ENCODE measurements around the gene PSME3.
"Not testable (repeated sequence)": the region's sequence is repeated elsewhere in the genome, so short reads cannot be mapped to it uniquely, and the experiment has no call there.

The PSME3 gene

DNA sequence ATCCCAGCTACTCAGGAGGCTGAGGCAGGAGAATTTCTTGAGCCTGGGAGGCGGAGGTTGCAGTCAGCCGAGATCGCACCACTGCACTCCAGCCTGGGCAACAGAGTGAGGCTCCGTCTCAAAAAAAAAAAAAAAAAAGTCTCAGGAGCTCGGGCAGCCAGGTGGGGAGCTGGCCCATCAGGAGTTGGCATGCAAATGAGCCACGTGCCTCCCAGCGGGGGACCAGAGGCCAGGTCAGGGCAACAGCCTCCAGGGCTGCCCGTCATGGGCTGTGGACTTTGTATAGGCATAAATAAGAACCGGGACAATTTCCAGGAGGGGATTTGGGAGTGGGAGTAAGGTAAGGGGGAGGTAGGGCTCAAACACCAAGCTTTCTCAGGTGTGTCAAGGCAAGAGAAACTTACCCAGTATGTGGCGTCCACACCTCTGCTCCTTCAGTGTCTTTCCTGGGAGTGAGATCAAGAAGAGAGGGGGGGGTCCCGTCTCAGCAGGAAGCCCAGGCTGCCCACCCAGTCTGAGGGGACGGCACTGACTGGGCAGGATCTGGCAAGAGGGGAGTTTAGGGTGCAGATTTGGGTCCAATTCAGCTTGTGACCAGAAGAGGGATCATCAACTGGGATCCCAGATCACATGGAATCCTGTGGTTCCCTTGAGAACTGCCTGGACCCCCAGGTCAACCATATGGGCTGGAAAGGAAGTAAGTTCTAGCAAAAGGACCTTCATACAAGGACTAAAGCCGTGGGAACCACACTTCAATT lies 45.1 kb downstream of the PSME3 start:
- no peak for DNase-seq (ENCODE audit: low read depth, low spot score)

DNA sequence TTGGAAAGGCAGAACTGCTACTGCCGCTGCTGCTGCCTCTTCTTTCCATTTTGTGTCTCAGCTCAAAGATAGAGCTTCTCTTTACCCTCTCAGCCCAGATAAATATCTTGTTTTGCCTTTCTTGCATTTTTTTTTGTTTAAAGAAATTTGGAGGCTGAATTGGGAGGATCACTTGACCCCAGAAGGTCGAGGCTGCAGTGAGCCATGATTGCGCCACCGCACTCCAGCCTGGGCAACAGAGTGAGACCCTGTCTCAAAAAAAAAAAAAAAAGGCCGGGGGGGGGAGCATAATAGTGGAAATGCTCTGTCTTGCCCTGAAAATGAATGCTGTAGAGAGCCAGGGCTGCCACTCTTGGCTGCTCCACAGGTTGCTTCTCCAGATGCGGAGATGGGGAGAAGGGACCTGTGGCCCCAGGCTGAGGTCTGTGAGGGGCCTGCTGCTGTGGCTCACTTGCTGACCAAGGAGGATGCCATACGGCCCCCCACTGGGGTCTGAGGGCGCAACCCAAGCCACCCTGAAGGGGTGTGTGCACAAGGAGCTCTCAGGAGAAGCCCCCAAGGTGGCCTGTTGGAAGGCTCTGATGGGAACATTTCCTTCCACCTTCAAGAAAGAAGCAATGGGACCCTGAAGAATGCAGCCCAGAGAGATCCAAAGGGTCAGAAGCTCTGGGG lies 45.9 kb downstream of the PSME3 start:
- no peak for DNase-seq (ENCODE audit: low read depth, low spot score)

DNA sequence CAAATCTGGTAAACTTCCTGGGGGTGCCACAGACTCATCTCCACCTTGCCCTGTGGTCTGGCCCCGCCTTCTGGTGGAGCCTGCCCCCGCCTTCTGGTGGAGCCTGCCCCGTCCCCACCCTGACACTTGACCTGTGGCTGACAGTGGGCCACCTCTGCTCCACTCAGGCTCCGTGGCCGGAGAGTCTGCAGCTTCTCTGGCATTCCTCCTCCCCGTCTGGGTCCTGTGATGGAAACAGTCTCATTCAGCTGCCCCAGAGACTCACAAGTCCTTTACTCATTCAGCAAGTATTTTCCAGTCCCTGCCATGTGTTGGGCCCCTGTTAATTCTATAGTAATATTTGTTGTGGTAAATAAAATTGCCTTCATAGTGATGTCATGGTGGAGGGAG lies 46.4 kb downstream of the PSME3 start:
- peak; percentile 38 for DNase-seq (ENCODE audit: low read depth, low spot score)

DNA sequence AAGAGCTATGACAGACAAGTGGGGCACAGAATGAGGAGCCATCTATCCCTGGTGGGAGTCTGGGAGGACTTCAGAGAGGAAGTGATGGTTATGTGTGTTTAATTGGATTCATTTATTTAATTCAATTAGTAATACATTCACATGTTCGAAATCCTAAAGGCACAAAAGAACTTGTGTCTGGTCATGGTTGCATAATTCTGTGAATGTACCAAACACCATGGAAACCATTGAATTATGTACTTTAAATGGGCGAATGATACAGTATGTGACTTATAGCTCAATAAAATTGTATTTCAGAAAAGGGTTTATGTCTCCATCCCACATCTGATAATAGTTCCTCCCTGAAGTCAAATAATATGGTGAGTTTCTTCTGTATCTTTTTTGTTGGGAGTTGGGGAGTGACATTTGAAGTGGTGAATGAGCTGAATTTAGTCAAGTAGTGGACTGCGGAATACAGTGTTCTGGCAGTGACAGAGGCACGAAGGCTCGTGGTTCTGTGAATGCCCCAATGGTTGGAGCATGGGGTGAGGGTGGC lies 47.6 kb downstream of the PSME3 start:
- DNase-seq (ENCODE audit: low read depth, low spot score), result no peak

DNA sequence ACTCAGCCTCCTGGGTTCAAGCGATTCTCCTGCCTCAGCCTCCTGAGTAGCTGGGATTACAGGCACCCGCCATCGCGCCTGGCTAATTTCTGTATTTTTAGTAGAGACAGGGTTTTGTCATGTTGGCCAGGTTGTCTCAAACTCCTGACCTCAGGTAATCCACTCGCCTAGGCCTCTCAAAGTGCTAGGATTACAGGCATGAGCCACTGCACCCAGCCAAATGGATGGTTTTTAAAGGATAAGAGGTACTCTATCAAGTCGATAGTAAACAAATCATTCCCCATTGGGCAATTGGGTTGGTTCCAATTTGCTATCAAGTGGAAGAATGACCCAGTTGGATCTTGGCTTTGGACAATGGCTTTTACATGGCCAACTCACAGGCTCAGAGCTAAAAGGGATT lies 48.5 kb downstream of the PSME3 start:
- not testable (repeated sequence) for DNase-seq (ENCODE audit: low read depth, low spot score)

DNA sequence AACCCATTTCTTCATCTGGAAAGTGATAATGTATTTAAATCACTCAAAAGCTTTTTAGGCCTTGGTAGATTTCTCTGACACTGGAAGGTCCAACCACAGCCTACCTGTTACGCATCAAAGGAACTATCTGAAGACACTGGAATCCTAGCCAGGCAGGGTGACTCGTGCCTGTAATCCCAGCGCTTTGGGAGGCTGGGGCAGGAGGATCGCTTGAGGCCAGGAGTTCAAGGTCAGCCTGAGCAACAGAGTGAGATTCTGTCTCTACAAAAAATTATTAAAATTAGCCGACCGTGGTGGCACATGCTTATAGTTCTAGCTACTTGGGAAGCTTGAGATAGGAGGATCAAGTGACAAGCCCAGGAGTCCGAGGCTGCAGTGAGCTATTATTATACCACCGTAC lies 49.0 kb downstream of the PSME3 start:
- no peak for DNase-seq (ENCODE audit: low read depth, low spot score)

DNA sequence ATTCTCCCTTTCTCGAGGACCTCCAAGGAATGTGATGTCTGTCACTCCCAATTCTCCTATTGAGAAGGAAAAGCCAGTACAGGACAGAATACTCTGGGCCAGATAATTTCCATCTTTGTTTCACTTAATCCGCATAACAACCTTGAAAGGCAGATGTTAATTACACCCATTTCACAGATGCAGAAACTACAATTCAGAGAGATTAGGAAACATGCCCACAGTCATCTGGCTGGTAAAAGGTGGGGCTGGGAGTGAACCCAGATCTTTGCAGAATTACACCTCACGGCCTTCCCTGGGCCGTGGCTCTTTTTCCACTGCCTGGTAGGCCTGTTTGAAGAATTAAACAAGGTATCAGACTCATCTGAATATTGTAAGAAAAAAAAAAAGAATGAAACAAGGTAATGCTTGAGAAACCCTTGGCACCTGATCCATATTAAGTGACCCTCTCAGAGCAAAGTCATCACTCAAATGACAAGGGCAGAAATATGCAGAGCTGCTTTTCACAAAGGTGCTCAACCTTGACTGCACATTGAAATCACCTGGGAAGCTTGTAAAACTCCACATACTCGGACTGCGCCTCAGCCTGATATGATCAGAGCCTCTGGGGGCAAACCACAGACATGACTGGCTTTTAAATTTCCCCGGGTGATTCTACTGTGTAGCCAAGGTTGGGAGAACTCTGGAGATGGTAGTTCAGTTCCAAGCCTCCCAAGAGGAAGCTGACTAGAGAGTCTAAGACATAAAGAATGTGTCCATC lies 50.8 kb downstream of the PSME3 start:
- DNase-seq (ENCODE audit: low read depth, low spot score), result no peak

DNA sequence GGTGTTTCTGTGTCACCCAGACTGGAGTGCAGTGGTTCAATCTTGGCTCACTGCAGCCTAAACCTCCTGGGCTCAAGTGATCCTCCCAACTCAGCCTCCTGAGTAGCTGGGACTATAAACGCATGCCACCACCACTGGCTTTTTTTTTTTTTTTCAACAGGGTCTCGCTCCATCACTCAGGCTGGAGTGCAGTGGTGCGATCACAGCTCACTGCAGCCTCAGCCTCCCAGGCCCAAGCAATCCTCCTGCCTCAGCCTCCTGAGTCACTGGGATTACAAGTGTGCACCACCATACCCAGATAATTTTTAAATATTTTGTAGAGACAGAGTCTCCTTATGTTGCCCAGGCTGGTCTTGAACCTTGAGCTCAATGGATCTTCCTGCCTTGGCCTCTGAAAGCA lies 52.6 kb downstream of the PSME3 start:
- DNase-seq (ENCODE audit: low read depth, low spot score), result not testable (repeated sequence)

DNA sequence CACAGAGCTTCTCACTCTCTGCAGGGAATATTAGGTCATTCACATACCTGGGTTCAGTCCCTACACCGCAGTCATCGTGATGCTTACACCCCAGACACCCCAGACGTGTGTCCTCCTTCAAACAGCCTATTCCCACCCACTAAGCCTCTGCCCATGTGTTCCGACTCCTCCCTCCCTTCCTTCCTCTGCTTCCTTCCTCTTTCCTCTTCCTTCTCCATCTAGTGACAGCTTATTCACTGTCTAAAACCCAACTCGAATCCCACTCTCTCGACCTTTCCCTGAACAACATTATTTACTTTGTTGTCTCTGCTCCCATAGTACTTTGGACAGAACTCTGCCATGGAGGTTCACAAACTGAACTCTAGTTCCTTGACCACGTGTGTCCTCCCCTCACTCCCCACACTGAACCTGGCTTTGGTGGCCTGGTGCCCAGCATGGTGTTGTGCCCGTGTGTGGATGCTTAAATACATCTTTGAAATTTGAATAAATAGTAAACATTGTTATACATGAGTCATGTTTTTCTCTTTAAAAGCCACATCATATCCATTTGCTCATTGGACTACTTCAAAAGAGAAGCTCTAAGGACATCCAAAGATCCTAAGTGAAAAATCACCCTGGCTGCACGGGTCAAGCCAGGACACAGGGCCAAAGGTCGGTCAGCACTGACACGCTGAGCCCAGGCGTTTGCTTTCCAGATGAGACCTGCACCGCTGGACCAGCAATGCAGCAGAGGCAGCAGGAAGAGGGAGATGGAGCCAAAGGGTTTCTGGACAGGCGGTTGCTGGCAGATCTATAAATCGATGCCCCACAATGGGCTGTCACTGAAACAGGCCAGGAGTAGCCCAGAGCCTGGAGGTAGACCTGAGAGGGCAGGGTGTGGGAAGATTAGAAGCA lies 53.3 kb downstream of the PSME3 start:
- no peak for DNase-seq (ENCODE audit: low read depth, low spot score)

DNA sequence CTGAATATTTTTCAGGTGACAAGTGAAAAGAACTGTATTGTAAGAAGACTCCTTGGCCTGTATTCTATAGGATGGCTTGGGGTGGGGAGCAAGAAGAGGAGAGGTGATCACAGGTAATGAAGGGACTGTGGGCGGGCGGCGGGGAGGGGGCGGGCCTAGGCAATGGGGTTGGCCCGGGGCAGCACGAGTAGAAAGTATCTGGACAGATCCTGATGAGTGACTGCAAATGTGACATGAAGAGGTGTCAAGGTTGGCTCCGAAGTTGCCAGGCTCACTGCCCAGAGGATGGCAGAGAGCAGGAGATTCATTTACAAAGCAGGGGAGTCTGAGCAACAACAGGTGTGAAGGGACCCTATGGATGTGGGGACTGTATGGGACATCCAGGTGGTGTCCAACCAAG lies 56.6 kb downstream of the PSME3 start:
- DNase-seq (ENCODE audit: low read depth, low spot score), result no peak

DNA sequence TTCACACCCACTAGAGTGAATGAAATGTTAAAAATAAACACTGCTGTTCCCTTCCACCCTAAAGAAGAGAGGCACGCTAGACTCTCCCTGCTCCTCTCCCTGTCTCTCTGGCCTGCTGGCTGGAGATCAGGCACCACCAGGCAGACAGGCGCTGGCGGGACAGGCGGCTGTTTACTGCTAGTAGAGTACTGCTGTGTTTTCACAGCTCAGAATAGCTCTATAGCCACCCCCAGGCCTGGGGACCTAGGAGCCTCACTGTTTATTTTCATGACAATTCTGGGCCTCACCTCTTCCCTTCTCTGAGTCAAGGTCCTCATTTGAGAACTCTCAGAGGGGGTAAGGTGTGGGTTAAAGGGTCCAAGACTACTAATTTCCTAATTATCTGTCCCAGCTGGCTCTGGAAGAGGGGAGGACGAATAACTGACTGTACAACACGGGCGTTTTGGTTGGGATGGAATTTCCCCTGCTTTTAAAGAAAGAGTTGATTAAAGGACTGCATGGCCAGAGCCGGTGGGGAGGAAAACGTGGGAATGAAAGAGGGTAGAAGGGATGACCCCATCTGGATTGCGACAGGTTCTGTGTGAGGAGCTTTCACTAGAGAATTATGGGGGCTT lies 58.4 kb downstream of the PSME3 start:
- peak; percentile 57 for DNase-seq (ENCODE audit: low read depth, low spot score)

DNA sequence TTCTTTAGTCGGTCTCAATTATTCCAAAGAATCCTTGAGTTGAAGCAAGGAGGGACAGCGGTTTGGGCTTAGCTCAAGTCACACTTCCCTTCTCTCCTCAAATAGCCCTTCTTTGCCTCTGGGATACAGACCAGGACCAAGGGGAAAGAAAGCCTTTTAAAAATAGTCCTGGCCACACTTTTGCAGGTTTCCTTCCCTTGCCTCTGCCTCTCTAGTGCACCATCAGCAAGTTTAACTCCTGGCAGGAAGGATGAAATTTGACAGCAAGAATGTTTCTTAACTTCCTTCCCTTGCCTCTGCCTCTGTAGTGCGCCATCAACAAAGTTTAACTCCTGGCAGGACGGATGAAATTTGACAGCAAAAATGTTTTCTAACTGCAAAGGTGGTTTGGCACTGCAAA lies 60.2 kb downstream of the PSME3 start:
- DNase-seq (ENCODE audit: low read depth, low spot score), result no peak

Data from astrocyte of the hippocampus (primary cell).